ENCODE measurements around the gene CMC1.

DNA sequence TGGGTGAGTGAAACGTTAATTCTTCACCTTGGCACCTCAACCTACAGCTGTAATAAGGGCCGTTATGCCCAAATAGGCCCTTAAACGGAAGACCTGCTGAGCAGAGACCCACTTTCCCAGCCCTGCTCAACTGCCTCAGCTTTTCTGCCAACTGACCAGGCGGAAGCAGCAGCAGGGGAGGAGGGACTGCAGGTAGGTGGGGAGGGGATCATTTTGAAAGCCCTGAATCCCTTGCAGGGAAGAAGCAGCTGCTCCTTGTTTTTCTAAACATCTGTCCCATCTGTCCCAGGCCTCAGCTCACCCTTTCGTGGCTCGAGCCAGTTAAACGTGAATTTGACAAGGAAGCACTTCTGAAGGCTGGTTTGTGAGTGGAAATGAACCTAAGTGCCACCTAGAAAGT, 978 bp upstream of the CMC1 start:
- no peak for TF ChIP-seq POLR2A (IDR thresholded peaks at IDR 0.05)
- TF ChIP-seq, protein P1, sequence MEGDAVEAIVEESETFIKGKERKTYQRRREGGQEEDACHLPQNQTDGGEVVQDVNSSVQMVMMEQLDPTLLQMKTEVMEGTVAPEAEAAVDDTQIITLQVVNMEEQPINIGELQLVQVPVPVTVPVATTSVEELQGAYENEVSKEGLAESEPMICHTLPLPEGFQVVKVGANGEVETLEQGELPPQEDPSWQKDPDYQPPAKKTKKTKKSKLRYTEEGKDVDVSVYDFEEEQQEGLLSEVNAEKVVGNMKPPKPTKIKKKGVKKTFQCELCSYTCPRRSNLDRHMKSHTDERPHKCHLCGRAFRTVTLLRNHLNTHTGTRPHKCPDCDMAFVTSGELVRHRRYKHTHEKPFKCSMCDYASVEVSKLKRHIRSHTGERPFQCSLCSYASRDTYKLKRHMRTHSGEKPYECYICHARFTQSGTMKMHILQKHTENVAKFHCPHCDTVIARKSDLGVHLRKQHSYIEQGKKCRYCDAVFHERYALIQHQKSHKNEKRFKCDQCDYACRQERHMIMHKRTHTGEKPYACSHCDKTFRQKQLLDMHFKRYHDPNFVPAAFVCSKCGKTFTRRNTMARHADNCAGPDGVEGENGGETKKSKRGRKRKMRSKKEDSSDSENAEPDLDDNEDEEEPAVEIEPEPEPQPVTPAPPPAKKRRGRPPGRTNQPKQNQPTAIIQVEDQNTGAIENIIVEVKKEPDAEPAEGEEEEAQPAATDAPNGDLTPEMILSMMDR (IDR thresholded peaks at IDR 0.05) = no peak
